ENCODE results near the gene GORAB. TPM values are rescaled to one million over a fixed set of nuclear protein-coding genes. Genes with fewer than 3 reads are reported as not detected.
A peak's percentile ranks its signal among the peaks of the same experiment; 100 is the strongest.

Gene GORAB
- total and polyA plus RNA-seq, 2 of the 4 experiments (the other 2 are of a cell fraction) = 11.3 to 14.0 TPM

DNA sequence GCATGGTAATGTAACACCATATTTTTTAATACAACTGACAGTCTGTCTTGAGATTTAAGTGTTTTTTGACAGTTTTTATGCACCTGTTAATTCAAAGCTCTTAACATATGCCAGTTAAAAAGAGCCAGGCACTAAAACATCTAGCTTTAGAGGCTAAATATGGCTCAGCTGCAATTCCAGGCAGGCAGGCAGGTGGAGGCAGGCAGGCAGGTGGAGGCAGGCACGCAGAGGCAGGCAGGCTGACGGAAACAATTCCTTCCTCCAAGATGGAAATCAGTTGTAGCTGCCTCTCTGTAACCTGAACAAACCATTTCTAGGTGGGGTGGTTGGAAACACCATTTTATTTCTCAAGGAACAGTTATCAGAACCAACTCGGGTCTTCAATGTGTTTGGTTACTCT, 51.2 kb downstream of the GORAB start:
- no peak overlapping the region for H2BK20ac ChIP-seq (ENCODE audit: low read depth, low read length)

More for the DNA sequence above, 51.2 kb downstream of the GORAB start:
- Histone ChIP-seq H2BK5ac (ENCODE audit: low read depth, low read length, poor library complexity, severe bottlenecking) (no peak overlapping the region), H3K27ac (ENCODE audit: insufficient read depth, low read length) (no peak overlapping the region), H2BK15ac (ENCODE audit: low read depth, low read length) (no peak overlapping the region), H3K14ac (replicated peaks; ENCODE audit: low read depth, low read length) (no peak overlapping the region), H2AK9ac (replicated peaks; ENCODE audit: low read depth, low read length, poor library complexity) (no peak overlapping the region), H3K9me1 (ENCODE audit: insufficient read depth, low read length) (no peaks in the 10 kb centered on the region), H3K4ac (ENCODE audit: low read depth, low read length) (no peak overlapping the region), H3K36me3 (ENCODE audit: control insufficient read depth, insufficient read depth, low read length) (no peaks in the 10 kb centered on the region), H4K8ac (ENCODE audit: low read depth in 2 of 2, low read length in 2 of 2) (no peak overlapping the region), H2BK120ac (ENCODE audit: low read depth, low read length) (no peak overlapping the region), H3K9me3 (ENCODE audit: control insufficient read depth, insufficient read depth, low read length) (no peaks in the 10 kb centered on the region), H3K9ac (ENCODE audit: low read depth, low read length) (no peak overlapping the region), H4K91ac (ENCODE audit: insufficient read depth, low read depth, low read length) (no peak overlapping the region), H3K4me1 (ENCODE audit: control insufficient read depth, insufficient read depth, low read length) (peaks cover 4% of the 10 kb centered on the region), H3K18ac (ENCODE audit: low read depth, low read length) (no peak overlapping the region), H3K4me2 (ENCODE audit: low read depth, low read length) (no peak overlapping the region), H3K27me3 (ENCODE audit: control insufficient read depth, insufficient read depth, low read length) (no peaks in the 10 kb centered on the region), H2AK5ac (ENCODE audit: low read depth, low read length) (no peak overlapping the region), H3K56ac (ENCODE audit: extremely low read depth, insufficient read depth, low read length) (no peak overlapping the region), H3K4me3 (ENCODE audit: insufficient read depth, low read depth, low read length) (no peak overlapping the region), H4K5ac (ENCODE audit: low read depth, low read length) (no peak overlapping the region), H3K79me1 (ENCODE audit: low read depth in 1 of 2, low read length in 2 of 2) (no peaks in the 10 kb centered on the region), H4K20me1 (ENCODE audit: insufficient read depth, low read length) (no peaks in the 10 kb centered on the region), H3K23ac (ENCODE audit: low read depth, low read length) (no peak overlapping the region), H2AFZ (replicated peaks; ENCODE audit: low read length, poor library complexity) (peak overlapping the region; percentile 46)
- no TSS peak for BruUV-seq (replicated peaks)
- in situ Hi-C loops (cut with MboI; ENCODE audit: low sequenced_read_pairs) (no loop called here), intact Hi-C loops (cut with micrococcal nuclease) (no loop called here), dilution Hi-C loops (cut with HindIII; ENCODE audit: low sequenced_read_pairs, unreplicated experiment) (no loop called here)
- ChIA-PET CTCF (no interaction called here), POLR2A (ENCODE audit: unreplicated experiment) (no interaction called here)
- DNase-seq (no peak), ATAC-seq (ENCODE audit: low read depth) (no peak)
- TF ChIP-seq MXI1 (IDR thresholded peaks at IDR 0.05; ENCODE audit: borderline replicate concordance, low read depth, low read length) = no peak
- TF ChIP-seq CTCF (conservative IDR thresholded peaks at IDR 0.05; ENCODE audit: low read depth, low read length) = no peak
- no CpG with 5 or more reads among the region's 3 CpGs for WGBS, 2 experiments (ENCODE audit: extremely low coverage in 2 of 2, insufficient read length in 1 of 2)
